Measurements from ENCODE around the gene DCK. TPM values are rescaled to one million over a fixed set of nuclear protein-coding genes. Genes with fewer than 3 reads are reported as not detected.
"Not testable (repeated sequence)": the region's sequence is repeated elsewhere in the genome, so short reads cannot be mapped to it uniquely, and the experiment has no call there.

Gene DCK
- total and polyA plus RNA-seq, 3 experiments from 2014 or later: 33.8 to 90.8 (median 34.8) TPM

DNA sequence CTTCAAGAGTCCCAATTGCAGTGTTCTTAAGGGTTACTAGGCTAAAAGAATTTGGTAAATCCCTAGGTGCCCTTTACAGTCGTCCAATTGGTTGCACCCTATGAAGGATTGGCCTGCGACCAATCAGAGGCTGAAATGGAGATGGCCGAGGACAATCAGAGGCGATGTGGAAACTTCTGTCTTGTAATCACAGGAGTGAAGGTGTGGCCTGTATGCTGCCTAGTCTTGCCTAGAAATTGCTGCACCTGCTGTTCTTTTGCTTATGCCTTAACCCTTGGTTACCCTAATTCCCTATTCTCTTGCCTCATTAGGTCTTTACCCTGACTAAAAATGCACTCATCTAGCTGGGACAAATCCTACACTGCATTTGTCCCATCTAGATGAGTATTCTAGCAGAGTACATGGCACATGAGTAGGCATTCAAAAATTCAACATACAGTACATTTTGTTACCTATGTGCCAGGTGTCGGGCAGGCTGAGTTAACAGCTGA, 1.0 kb upstream of the DCK start:
- Mint-ChIP-seq H3K9me3 (no peaks in the 10 kb centered on the region), H3K27ac (peak overlapping the region; percentile 77 to 97 (median 93)), H3K27me3 (no peaks in the 10 kb centered on the region), H3K36me3 (peaks cover 0 to 26% (median 2%) of the 10 kb centered on the region in 3 donors), H3K4me3 (peak overlapping the region; percentile 92 to 98 (median 95)), H3K4me1 (peaks cover 35 to 44% (median 42%) of the 10 kb centered on the region in 3 donors)
- ChIA-PET CTCF (interaction anchor here (1.9 to 7.2 kb wide), 2 partner anchors 15 to 192 kb away, joined by 5 to 94 read pairs; no protein-coding TSS in a partner anchor), POLR2A (no interaction called here)
- no peak overlapping the region for H3K27ac ChIP-seq (ENCODE audit: low read depth, low read length)
- DNase-seq: no peak
- H3K36me3 ChIP-seq (ENCODE audit: insufficient read depth, low read length): no peaks in the 10 kb centered on the region
- H3K4me1 ChIP-seq (ENCODE audit: insufficient read depth, low read length): peaks cover 33% of the 10 kb centered on the region
- no peaks in the 10 kb centered on the region for H3K9me3 ChIP-seq (ENCODE audit: low read length)
- no peaks in the 10 kb centered on the region for H3K27me3 ChIP-seq (ENCODE audit: insufficient read depth, low read length, poor library complexity, severe bottlenecking)
- peak overlapping the region; percentile 76 for H3K4me3 ChIP-seq (ENCODE audit: low read length)

DNA sequence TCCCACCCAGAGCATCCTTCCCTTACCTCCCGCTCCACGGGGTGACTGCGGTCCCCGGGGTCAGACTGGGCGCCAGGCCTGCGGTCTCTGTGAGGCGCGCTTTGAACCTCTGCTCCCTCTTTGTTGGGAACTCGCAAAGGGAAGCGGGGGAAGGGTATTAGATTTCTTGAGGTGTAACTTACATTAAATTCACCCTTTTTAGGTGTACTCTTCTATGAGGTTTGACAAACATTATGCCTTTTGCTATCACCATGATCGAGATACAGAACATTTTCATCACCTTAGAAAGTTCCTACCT, 569 bp downstream of the DCK start:
- ChIA-PET CTCF (interaction anchor here (0.7 to 7.2 kb wide), 8 partner anchors 9 to 342 kb away, joined by 3 to 94 read pairs (median 4); no protein-coding TSS in a partner anchor), POLR2A (interaction anchor here (0.7 to 1.9 kb wide), 6 partner anchors 9 to 306 kb away, joined by 3 to 13 read pairs (median 6); partner anchors contain the start of genes GRSF1, MOB1B and UTP3)
- no peak for DNase-seq
- Histone ChIP-seq H3K36me3 (ENCODE audit: insufficient read depth, low read length) (no peaks in the 10 kb centered on the region), H3K4me1 (ENCODE audit: insufficient read depth, low read length) (peaks cover 40% of the 10 kb centered on the region), H3K27ac (ENCODE audit: low read depth, low read length) (peak overlapping the region; percentile 73), H3K4me3 (ENCODE audit: low read length) (peak overlapping the region; percentile 76), H3K27me3 (ENCODE audit: insufficient read depth, low read length, poor library complexity, severe bottlenecking) (no peaks in the 10 kb centered on the region), H3K9me3 (ENCODE audit: low read length) (no peaks in the 10 kb centered on the region)
- H3K36me3 Mint-ChIP-seq: peaks cover 2 to 38% (median 7%) of the 10 kb centered on the region in 3 donors
- peak overlapping the region; percentile 92 to 98 (median 95) for H3K4me3 Mint-ChIP-seq
- H3K4me1 Mint-ChIP-seq: peaks cover 47 to 59% (median 57%) of the 10 kb centered on the region in 3 donors
- H3K9me3 Mint-ChIP-seq: no peaks in the 10 kb centered on the region
- no peaks in the 10 kb centered on the region for H3K27me3 Mint-ChIP-seq
- H3K27ac Mint-ChIP-seq: peak overlapping the region; percentile 77 to 98 (median 94)

DNA sequence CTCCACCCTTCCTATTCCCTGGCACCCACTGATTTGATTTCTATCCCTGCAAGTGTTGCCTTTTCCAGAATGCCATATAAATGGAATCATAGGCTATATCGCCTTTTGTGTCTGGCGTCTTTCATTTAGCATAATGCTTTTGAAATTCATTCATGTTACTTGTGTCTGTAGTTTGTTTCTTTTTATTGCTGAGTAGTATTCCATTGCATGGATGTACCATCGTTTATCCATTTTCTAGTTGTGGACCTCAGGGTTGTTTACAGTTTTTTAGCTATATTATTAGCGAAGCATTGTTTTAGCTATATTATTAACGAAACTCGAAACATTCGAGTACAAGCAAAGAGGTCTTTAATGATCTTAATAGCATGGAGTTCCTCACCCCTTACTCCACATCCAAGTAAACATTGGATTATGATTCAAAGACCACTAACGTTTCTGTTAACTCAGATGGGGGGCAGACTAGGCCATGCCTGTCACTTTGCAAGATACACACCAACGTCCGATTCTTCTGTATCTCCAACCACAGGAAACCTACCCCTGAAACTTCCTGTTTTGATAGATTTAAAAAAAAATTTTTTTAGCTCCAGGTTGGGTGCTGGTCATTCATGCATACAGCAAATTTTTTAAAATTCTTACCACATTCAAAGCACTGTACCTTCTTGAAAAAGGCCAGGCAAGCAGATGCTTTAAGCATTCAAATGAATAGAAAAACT, 1.1 kb downstream of the DCK start:
- Histone ChIP-seq H3K36me3 (ENCODE audit: insufficient read depth, low read length) (no peaks in the 10 kb centered on the region), H3K9me3 (ENCODE audit: low read length) (no peaks in the 10 kb centered on the region), H3K27ac (ENCODE audit: low read depth, low read length) (peak overlapping the region; percentile 73), H3K4me3 (ENCODE audit: low read length) (peak overlapping the region; percentile 76), H3K27me3 (ENCODE audit: insufficient read depth, low read length, poor library complexity, severe bottlenecking) (no peaks in the 10 kb centered on the region), H3K4me1 (ENCODE audit: insufficient read depth, low read length) (peaks cover 40% of the 10 kb centered on the region)
- peak overlapping the region; percentile 77 to 98 (median 94) for H3K27ac Mint-ChIP-seq
- no peaks in the 10 kb centered on the region for H3K9me3 Mint-ChIP-seq
- peaks cover 7 to 43% (median 10%) of the 10 kb centered on the region in 3 donors for H3K36me3 Mint-ChIP-seq
- peak overlapping the region; percentile 92 to 98 (median 95) for H3K4me3 Mint-ChIP-seq
- H3K4me1 Mint-ChIP-seq: peaks cover 52 to 65% (median 62%) of the 10 kb centered on the region in 3 donors
- POLR2A ChIA-PET: interaction anchor here (0.8 to 1.9 kb wide), 5 partner anchors 8 to 306 kb away, joined by 3 to 13 read pairs (median 8); partner anchors contain the start of genes GRSF1 and UTP3
- no peak for DNase-seq
- H3K27me3 Mint-ChIP-seq: no peaks in the 10 kb centered on the region
- CTCF ChIA-PET: interaction anchor here (1.4 to 7.2 kb wide), 3 partner anchors 10 to 18 kb away, joined by 4 to 94 read pairs (median 9); no protein-coding TSS in a partner anchor

DNA sequence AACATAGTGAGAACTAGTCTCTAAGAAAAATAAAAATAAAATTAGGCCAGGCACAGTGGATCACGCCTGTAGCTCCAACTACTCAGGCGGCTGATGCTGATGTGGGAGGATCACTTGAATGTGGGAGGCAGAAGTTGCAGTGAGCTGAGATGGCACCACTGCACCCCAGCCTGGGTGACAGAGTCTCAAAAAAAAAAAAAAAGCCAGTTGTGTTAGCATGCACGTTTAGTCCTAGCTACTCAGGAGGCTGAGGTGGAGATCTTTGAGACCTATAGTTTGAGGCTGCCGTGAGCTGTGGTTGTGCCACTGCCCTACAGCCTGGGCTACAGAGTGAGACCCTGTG, 2.5 kb downstream of the DCK start:
- Mint-ChIP-seq H3K27ac (peak overlapping the region; percentile 77 to 98 (median 92)), H3K36me3 (peaks cover 17 to 58% (median 20%) of the 10 kb centered on the region in 3 donors), H3K4me1 (peaks cover 66 to 79% (median 76%) of the 10 kb centered on the region in 3 donors), H3K4me3 (peak overlapping the region; percentile 92 to 98 (median 95)), H3K9me3 (no peaks in the 10 kb centered on the region), H3K27me3 (no peaks in the 10 kb centered on the region)
- DNase-seq: no peak
- CTCF ChIA-PET: interaction anchor here (1.0 to 7.2 kb wide), 4 partner anchors 10 to 260 kb away, joined by 3 to 94 read pairs (median 4); no protein-coding TSS in a partner anchor
- peaks cover 40% of the 10 kb centered on the region for H3K4me1 ChIP-seq (ENCODE audit: insufficient read depth, low read length)
- POLR2A ChIA-PET: no interaction called here
- H3K27ac ChIP-seq (ENCODE audit: low read depth, low read length): no peak overlapping the region
- H3K9me3 ChIP-seq (ENCODE audit: low read length): no peaks in the 10 kb centered on the region
- H3K27me3 ChIP-seq (ENCODE audit: insufficient read depth, low read length, poor library complexity, severe bottlenecking): no peaks in the 10 kb centered on the region
- H3K4me3 ChIP-seq (ENCODE audit: low read length): peak overlapping the region; percentile 48
- no peaks in the 10 kb centered on the region for H3K36me3 ChIP-seq (ENCODE audit: insufficient read depth, low read length)

DNA sequence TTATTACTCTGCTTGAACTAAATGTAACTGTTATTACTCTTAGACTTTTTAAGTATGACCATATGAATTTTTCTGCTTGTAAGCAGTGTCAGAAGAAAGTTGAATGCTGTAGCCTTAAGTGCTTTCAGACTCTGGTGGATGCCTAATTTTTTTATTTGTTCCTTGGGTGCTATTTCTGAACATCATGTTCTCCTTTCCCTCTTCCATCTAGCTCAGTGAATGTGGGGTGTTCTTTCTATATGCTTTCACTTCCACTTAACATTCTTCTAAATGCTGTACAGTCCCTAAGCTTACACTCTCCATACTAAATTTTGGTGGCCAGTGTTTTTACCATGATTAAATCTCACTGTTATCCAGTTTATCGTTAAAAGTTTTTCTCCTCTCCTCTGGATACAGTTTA, 3.6 kb downstream of the DCK start:
- Mint-ChIP-seq H3K4me1 (peaks cover 77 to 90% (median 85%) of the 10 kb centered on the region in 3 donors), H3K27ac (peak overlapping the region; percentile 32 to 98 (median 82)), H3K27me3 (no peaks in the 10 kb centered on the region), H3K36me3 (peaks cover 25 to 68% (median 29%) of the 10 kb centered on the region in 3 donors), H3K9me3 (no peaks in the 10 kb centered on the region), H3K4me3 (peak overlapping the region; percentile 77 to 98 (median 95))
- no peak for DNase-seq
- Histone ChIP-seq H3K36me3 (ENCODE audit: insufficient read depth, low read length) (no peaks in the 10 kb centered on the region), H3K27me3 (ENCODE audit: insufficient read depth, low read length, poor library complexity, severe bottlenecking) (no peaks in the 10 kb centered on the region), H3K9me3 (ENCODE audit: low read length) (no peaks in the 10 kb centered on the region), H3K4me1 (ENCODE audit: insufficient read depth, low read length) (peaks cover 40% of the 10 kb centered on the region), H3K4me3 (ENCODE audit: low read length) (peak overlapping the region; percentile 48), H3K27ac (ENCODE audit: low read depth, low read length) (no peak overlapping the region)
- POLR2A ChIA-PET: interaction anchor here (0.6 kb wide), 1 partner anchor 13 kb away, joined by 4 read pairs; no protein-coding TSS in a partner anchor
- CTCF ChIA-PET: interaction anchor here (0.6 to 7.2 kb wide), 3 partner anchors 11 to 151 kb away, joined by 3 to 94 read pairs (median 4); no protein-coding TSS in a partner anchor

DNA sequence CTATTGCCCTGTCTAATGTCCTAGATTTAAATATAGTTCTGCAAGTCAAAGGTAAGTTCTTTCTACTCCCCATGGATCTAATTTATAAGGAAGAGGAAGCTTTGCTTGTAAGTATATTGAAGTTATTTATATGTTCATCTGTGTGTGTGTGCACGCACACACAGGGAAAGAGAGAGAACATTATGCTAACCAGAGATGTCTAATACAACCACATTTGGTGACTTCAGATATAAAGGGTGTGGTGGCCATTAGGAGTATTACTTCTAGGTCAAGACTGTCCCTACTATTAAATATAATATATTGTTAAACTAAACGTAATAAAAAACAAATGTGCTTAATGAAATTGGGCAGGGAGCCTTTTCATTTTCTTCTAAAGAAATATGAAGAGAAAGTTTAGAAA, 4.1 kb downstream of the DCK start:
- POLR2A ChIA-PET: no interaction called here
- no peak overlapping the region for H3K27ac ChIP-seq (ENCODE audit: low read depth, low read length)
- H3K27ac Mint-ChIP-seq: peak overlapping the region; percentile 30 to 98 (median 82)

DNA sequence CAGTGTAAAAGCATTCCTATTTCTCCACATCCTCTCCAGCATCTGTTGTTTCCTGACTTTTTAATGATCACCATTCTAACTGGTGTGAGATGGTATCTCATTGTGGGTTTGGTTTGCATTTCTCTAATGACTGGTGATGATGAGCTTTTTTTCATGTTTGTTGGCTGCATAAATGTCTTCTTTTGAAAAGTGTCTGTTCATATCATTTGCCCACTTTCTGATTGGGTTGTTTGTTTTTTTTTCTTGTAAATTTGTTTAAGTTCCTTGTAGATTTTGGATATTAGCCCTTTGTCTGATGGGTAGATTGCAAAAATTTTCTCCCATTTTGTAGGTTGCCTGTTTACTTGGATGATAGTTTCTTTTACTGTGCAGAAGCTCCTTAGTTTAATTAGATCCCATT, 6.2 kb downstream of the DCK start:
- H3K27me3 ChIP-seq (ENCODE audit: insufficient read depth, low read length, poor library complexity, severe bottlenecking); H3K9me3 Mint-ChIP-seq; POLR2A ChIA-PET; H3K27ac ChIP-seq (ENCODE audit: low read depth, low read length); H3K36me3 ChIP-seq (ENCODE audit: insufficient read depth, low read length); DNase-seq; H3K9me3 ChIP-seq (ENCODE audit: low read length); H3K4me3 ChIP-seq (ENCODE audit: low read length); H3K27me3 Mint-ChIP-seq: not testable (repeated sequence)
- peaks cover 47% of the 10 kb centered on the region for H3K4me1 ChIP-seq (ENCODE audit: insufficient read depth, low read length)
- H3K4me3 Mint-ChIP-seq: peak overlapping the region in 6 of 7 donors; percentile 5 to 58 (median 30)
- peak overlapping the region in 7 of 8 donors; percentile 19 to 98 (median 66) for H3K27ac Mint-ChIP-seq
- H3K36me3 Mint-ChIP-seq: peaks cover 29 to 68% (median 31%) of the 10 kb centered on the region in 3 donors
- H3K4me1 Mint-ChIP-seq: peaks cover 95 to 100% (median 98%) of the 10 kb centered on the region in 3 donors
- CTCF ChIA-PET: interaction anchor here (1.0 kb wide), 1 partner anchor 11 kb away, joined by 3 read pairs; no protein-coding TSS in a partner anchor

More for the DNA sequence above, 4.1 kb downstream of the DCK start:
- peaks cover 38% of the 10 kb centered on the region for H3K4me1 ChIP-seq (ENCODE audit: insufficient read depth, low read length)
- Mint-ChIP-seq H3K36me3 (peaks cover 28 to 73% (median 29%) of the 10 kb centered on the region in 3 donors), H3K27me3 (no peaks in the 10 kb centered on the region), H3K4me3 (peak overlapping the region; percentile 77 to 98 (median 95)), H3K4me1 (peaks cover 81 to 93% (median 85%) of the 10 kb centered on the region in 3 donors), H3K9me3 (no peaks in the 10 kb centered on the region)
- no peak overlapping the region for H3K4me3 ChIP-seq (ENCODE audit: low read length)
- no peak for DNase-seq
- CTCF ChIA-PET: interaction anchor here (1.0 to 7.2 kb wide), 3 partner anchors 10 to 96 kb away, joined by 3 to 94 read pairs (median 4); partner anchors contain the start of gene MOB1B
- H3K9me3 ChIP-seq (ENCODE audit: low read length): no peaks in the 10 kb centered on the region
- no peaks in the 10 kb centered on the region for H3K36me3 ChIP-seq (ENCODE audit: insufficient read depth, low read length)
- H3K27me3 ChIP-seq (ENCODE audit: insufficient read depth, low read length, poor library complexity, severe bottlenecking): no peaks in the 10 kb centered on the region
